PC-3 (cell line): ENCODE data around the gene MPL. TPM values are rescaled to one million over a fixed set of nuclear protein-coding genes. Genes with fewer than 3 reads are reported as not detected.

Source experiments
- ATAC-seq: fragments of 200-7000 bp; cut with Tn5 transposase; 2 replicates; pipeline ENCODE4 v1.9.1; 2020; ENCODE audit warnings: mild to moderate bottlenecking, moderate library complexity
- BruUV-seq: library from RNA; stranded (reverse); fragments of 400-500 nt; replicated peaks from 2 replicates; lab custom pipeline; 2021; lab: Mats Ljungman, UMichigan
- CTCF ChIA-PET: fragments of 300-600 bp; sonication (Branson Sonifier 250); formaldehyde crosslinking; loops from one replicate; lab custom pipeline; 2022; ENCODE audit warnings: antibody characterized with exemption; lab: Charles Lee
- POLR2A ChIA-PET: fragments of 300-600 bp; sonication (Branson Sonifier 250); formaldehyde crosslinking; loops from one replicate; lab custom pipeline; 2022; ENCODE audit warnings: antibody characterized with exemption; ENCODE audit not compliant: unreplicated experiment; lab: Charles Lee
- DNase-seq: peaks from one replicate; pipeline ENCODE4 v3.0.0-alpha.2; 2015
- H2AFZ ChIP-seq: fragments of 300-600 bp; sonication (generic); 2 replicates; pipeline ENCODE4 v1.6.0; 2016; ENCODE audit warnings: antibody characterized with exemption, low read length
- H3F3A ChIP-seq: fragments of 300-600 bp; sonication (generic); one replicate; pipeline ENCODE4 v1.6.0; 2017; ENCODE audit warnings: antibody characterized with exemption, low read length, control low read depth, mild to moderate bottlenecking; ENCODE audit not compliant: unreplicated experiment
- H3K27ac ChIP-seq: fragments of 300-600 bp; sonication (generic); 2 replicates; pipeline ENCODE4 v1.5.1; 2016; ENCODE audit warnings: mild to moderate bottlenecking, low read length
- H3K27me3 ChIP-seq: fragments of 300-600 bp; sonication (generic); 2 replicates; pipeline ENCODE4 v1.6.1; 2016; ENCODE audit warnings: low read length, mixed read lengths
- H3K36me3 ChIP-seq: fragments of 300-600 bp; sonication (generic); 2 replicates; pipeline ENCODE4 v1.6.1; 2016; ENCODE audit warnings: low read depth, mixed run types, low read length, mixed read lengths
- H3K4me1 ChIP-seq: fragments of 300-600 bp; sonication (generic); 2 replicates; pipeline ENCODE4 v1.5.1; 2016; ENCODE audit warnings: low read length; ENCODE audit not compliant: insufficient read depth
- H3K4me2 ChIP-seq: fragments of 300-600 bp; sonication (generic); 2 replicates; pipeline ENCODE4 v1.6.0; 2016; ENCODE audit warnings: low read length
- H3K4me3 ChIP-seq: fragments of 300-600 bp; sonication (generic); 2 replicates; pipeline ENCODE4 v1.5.1; 2016; ENCODE audit warnings: mild to moderate bottlenecking, low read length, mixed read lengths
- H3K79me2 ChIP-seq: fragments of 300-600 bp; sonication (generic); 2 replicates; pipeline ENCODE4 v1.6.1; 2017; ENCODE audit warnings: low read length, mixed read lengths
- H3K9ac ChIP-seq: fragments of 300-600 bp; sonication (generic); 2 replicates; pipeline ENCODE4 v1.6.0; 2016; ENCODE audit warnings: mild to moderate bottlenecking, low read length
- H3K9me2 ChIP-seq: fragments of 300-600 bp; sonication (generic); replicated peaks from 2 replicates; pipeline ENCODE4 v1.6.1; 2016; ENCODE audit warnings: mixed run types, low read length, mixed read lengths
- H3K9me3 ChIP-seq: fragments of 300-600 bp; sonication (generic); 2 replicates; pipeline ENCODE4 v1.6.1; 2016; ENCODE audit warnings: low read length, mixed read lengths
- H4K20me1 ChIP-seq: fragments of 300-600 bp; sonication (generic); 2 replicates; pipeline ENCODE4 v1.6.1; 2016; ENCODE audit warnings: low read length, mixed read lengths
- CTCF ChIP-seq: fragments of 300-600 bp; sonication (generic); conservative IDR thresholded peaks from 2 replicates; pipeline ENCODE4 v1.5.1; 2017; ENCODE audit warnings: antibody characterized with exemption, low read depth, mild to moderate bottlenecking, low read length
- EZH2 ChIP-seq: fragments of 300-600 bp; sonication (generic); IDR thresholded peaks from one replicate; pipeline ENCODE4 v1.6.1; 2017; ENCODE audit warnings: antibody characterized with exemption, mild to moderate bottlenecking, low read length; ENCODE audit not compliant: unreplicated experiment
- EZH2phosphoT487 ChIP-seq: fragments of 300-600 bp; sonication (generic); IDR thresholded peaks from 2 replicates; pipeline ENCODE4 v1.6.1; 2018; ENCODE audit warnings: mild to moderate bottlenecking, antibody characterized with exemption, low read length, borderline replicate concordance
- intact Hi-C: fragments of 100-400 bp; cut with micrococcal nuclease; formaldehyde crosslinking; loops from 2 replicates; pipeline ENCODE4 v1.9.0; 2023
- total RNA-seq: library from RNA; depleted of rRNA; stranded (reverse); fragments of >200 nt; gene quantifications from 2 replicates; pipeline ENCODE4 v1.2.3, GENCODE V29; 2014

MPL gene
- total RNA-seq, 1 experiment from 2014 or later = not detected

- H3K27me3 ChIP-seq = no peaks in the 10 kb centered on the region
- H3K36me3 ChIP-seq = no peaks in the 10 kb centered on the region
- no peaks in the 10 kb centered on the region for H3K9me2 ChIP-seq
- H3K4me3 ChIP-seq = no peak overlapping the region
- H3F3A ChIP-seq = no peaks in the 10 kb centered on the region
- TF ChIP-seq CTCF (no peak), EZH2 (no peak), EZH2phosphoT487 (no peak)
- H4K20me1 ChIP-seq = no peaks in the 10 kb centered on the region
- H3K9ac ChIP-seq = no peak overlapping the region
- POLR2A ChIA-PET = no interaction called here
- no peak overlapping the region for H3K4me2 ChIP-seq
- ATAC-seq = no peak
- intact Hi-C loops = loop anchor here (5.0 kb wide), 1 partner anchor 58 kb away; no protein-coding TSS in a partner anchor
- H2AFZ ChIP-seq = no peak overlapping the region
- peaks cover 11% of the 10 kb centered on the region; the same call in 1 of the 2 replicates for H3K79me2 ChIP-seq
- no peak for DNase-seq
- CTCF ChIA-PET = no interaction called here
- H3K9me3 ChIP-seq = no peaks in the 10 kb centered on the region
- BruUV-seq = no TSS peak
- no peak overlapping the region for H3K27ac ChIP-seq
- H3K4me1 ChIP-seq = peaks cover 21% of the 10 kb centered on the region
These were observed 48.6 kb upstream of the MPL start for GRCh38 chr1:43288785-43289706.

DNA sequence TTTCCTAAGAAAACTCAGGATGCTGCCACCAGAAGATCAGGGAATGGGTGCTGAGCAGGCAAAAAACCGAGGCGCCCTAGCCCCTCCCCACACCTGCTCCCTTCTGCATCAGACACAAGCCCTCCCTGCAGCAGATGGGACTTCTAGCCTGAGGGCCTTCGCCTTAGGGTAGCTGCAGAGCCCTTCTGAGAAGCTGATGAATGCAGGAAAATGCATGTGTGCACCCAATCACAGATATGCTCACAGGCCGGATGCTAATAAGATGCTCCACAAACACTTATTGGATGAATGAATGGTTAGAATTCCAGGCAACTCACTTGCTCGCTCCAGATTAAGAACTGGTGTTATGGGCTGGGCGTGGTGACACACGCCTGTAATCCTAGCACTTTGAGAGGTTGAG is 45.4 kb upstream of the MPL start:
- no peaks in the 10 kb centered on the region for H3K9me2 ChIP-seq
- H3K79me2 ChIP-seq = no peaks in the 10 kb centered on the region
- no peak overlapping the region for H2AFZ ChIP-seq
- DNase-seq (no peak), ATAC-seq (no peak)
- H3K4me2 ChIP-seq = no peak overlapping the region
- no peak overlapping the region for H3K27ac ChIP-seq
- no peaks in the 10 kb centered on the region for H3K27me3 ChIP-seq
- CTCF ChIA-PET = no interaction called here
- no peaks in the 10 kb centered on the region for H3K36me3 ChIP-seq
- H3K9me3 ChIP-seq = no peaks in the 10 kb centered on the region
- H3K9ac ChIP-seq = no peak overlapping the region
- intact Hi-C loops = no loop called here
- no peaks in the 10 kb centered on the region for H4K20me1 ChIP-seq
- H3F3A ChIP-seq = no peaks in the 10 kb centered on the region
- H3K4me1 ChIP-seq = peaks cover 19% of the 10 kb centered on the region
- POLR2A ChIA-PET = no interaction called here
- no peak for TF ChIP-seq EZH2phosphoT487
- no peak for TF ChIP-seq EZH2
- no peak for TF ChIP-seq CTCF
- BruUV-seq = no TSS peak
- H3K4me3 ChIP-seq = no peak overlapping the region

DNA sequence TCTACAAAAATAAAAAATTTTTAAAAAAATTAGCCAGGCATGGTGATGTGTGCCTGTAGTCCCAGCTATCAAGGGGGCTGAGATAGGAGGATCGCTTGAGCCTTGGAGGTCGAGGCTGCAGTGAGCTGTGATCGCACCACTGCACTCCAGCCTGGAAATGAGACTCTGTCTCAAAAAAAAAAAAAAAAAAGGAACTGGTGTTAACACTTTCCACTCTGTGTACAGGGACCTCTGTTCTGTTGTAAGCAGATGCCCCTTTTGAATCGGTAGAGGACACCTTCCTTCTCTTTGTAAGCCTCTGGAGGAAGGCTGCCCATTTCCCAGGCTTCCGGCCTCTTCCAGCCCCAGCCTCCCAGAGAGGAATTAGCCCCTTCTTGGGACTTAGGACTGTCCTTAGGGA is 44.9 kb upstream of the MPL start:
- BruUV-seq = no TSS peak
- DNase-seq = no peak
- Histone ChIP-seq H3K4me1 (peaks cover 19% of the 10 kb centered on the region), H3K36me3 (no peaks in the 10 kb centered on the region), H3K27ac (no peak overlapping the region), H4K20me1 (no peaks in the 10 kb centered on the region), H3K9me2 (no peaks in the 10 kb centered on the region), H3K4me2 (no peak overlapping the region), H3K79me2 (no peaks in the 10 kb centered on the region), H3K4me3 (no peak overlapping the region), H3K9me3 (no peaks in the 10 kb centered on the region), H2AFZ (no peak overlapping the region), H3K27me3 (no peaks in the 10 kb centered on the region), H3F3A (no peaks in the 10 kb centered on the region), H3K9ac (no peak overlapping the region)
- ChIA-PET POLR2A (no interaction called here), CTCF (no interaction called here)
- no peak for ATAC-seq
- intact Hi-C loops = no loop called here
- TF ChIP-seq EZH2phosphoT487 (no peak), EZH2 (no peak), CTCF (no peak)
